ENCODE measurements around the gene BTBD7.

BTBD7 gene

GRCh38 chr14:93311082-93311481 is 21.8 kb downstream of the BTBD7 start:
- Histone ChIP-seq H3K36me3 (ENCODE audit: insufficient read depth, low read depth, low read length) (no peaks in the 10 kb centered on the region), H3K27ac (ENCODE audit: low read length) (no peak overlapping the region), H3K4me3 (ENCODE audit: low read length) (no peak overlapping the region), H3K9me3 (ENCODE audit: insufficient read depth, low read depth, low read length) (no peaks in the 10 kb centered on the region), H3K27me3 (ENCODE audit: insufficient read depth, low read length) (no peaks in the 10 kb centered on the region), H3K9ac (ENCODE audit: low read depth, low read length) (no peak overlapping the region), H3K4me1 (ENCODE audit: insufficient read depth, low read length) (no peaks in the 10 kb centered on the region)

- H3K27ac ChIP-seq (ENCODE audit: low read length): no peak overlapping the region
These were observed 23.3 kb downstream of the BTBD7 start for GRCh38 chr14:93309427-93309966.

GRCh38 chr14:93308686-93309345 is 24.0 kb downstream of the BTBD7 start:
- Histone ChIP-seq H3K4me3 (ENCODE audit: low read length) (no peak overlapping the region), H3K27me3 (ENCODE audit: insufficient read depth, low read length) (no peaks in the 10 kb centered on the region), H3K9ac (ENCODE audit: low read depth, low read length) (no peak overlapping the region), H3K4me1 (ENCODE audit: insufficient read depth, low read length) (no peaks in the 10 kb centered on the region; the same call in 1 of the 2 replicates), H3K27ac (ENCODE audit: low read length) (no peak overlapping the region), H3K9me3 (ENCODE audit: insufficient read depth, low read depth, low read length) (no peaks in the 10 kb centered on the region), H3K36me3 (ENCODE audit: insufficient read depth, low read depth, low read length) (no peaks in the 10 kb centered on the region)

More at GRCh38 chr14:93309427-93309966, 23.3 kb downstream of the BTBD7 start:
- Histone ChIP-seq H3K27me3 (ENCODE audit: insufficient read depth, low read length) (no peaks in the 10 kb centered on the region), H3K4me3 (ENCODE audit: low read length) (no peak overlapping the region), H3K9ac (ENCODE audit: low read depth, low read length) (no peak overlapping the region), H3K4me1 (ENCODE audit: insufficient read depth, low read length) (no peaks in the 10 kb centered on the region), H3K36me3 (ENCODE audit: insufficient read depth, low read depth, low read length) (no peaks in the 10 kb centered on the region), H3K9me3 (ENCODE audit: insufficient read depth, low read depth, low read length) (no peaks in the 10 kb centered on the region)

- Histone ChIP-seq H3K36me3 (ENCODE audit: insufficient read depth, low read depth, low read length) (no peaks in the 10 kb centered on the region), H3K4me3 (ENCODE audit: low read length) (no peak overlapping the region), H3K4me1 (ENCODE audit: insufficient read depth, low read length) (peaks cover 4% of the 10 kb centered on the region; the same call in 1 of the 2 replicates), H3K9me3 (ENCODE audit: insufficient read depth, low read depth, low read length) (no peaks in the 10 kb centered on the region), H3K9ac (ENCODE audit: low read depth, low read length) (no peak overlapping the region), H3K27me3 (ENCODE audit: insufficient read depth, low read length) (no peaks in the 10 kb centered on the region), H3K27ac (ENCODE audit: low read length) (no peak overlapping the region)
These were observed 26.0 kb downstream of the BTBD7 start for GRCh38 chr14:93306812-93307211.

GRCh38 chr14:93305725-93306418 is 27.0 kb downstream of the BTBD7 start:
- H3K4me1 ChIP-seq (ENCODE audit: insufficient read depth, low read length): peaks cover 4% of the 10 kb centered on the region; the same call in 1 of the 2 replicates
- no peaks in the 10 kb centered on the region for H3K9me3 ChIP-seq (ENCODE audit: insufficient read depth, low read depth, low read length)
- no peaks in the 10 kb centered on the region for H3K27me3 ChIP-seq (ENCODE audit: insufficient read depth, low read length)
- no peak overlapping the region for H3K27ac ChIP-seq (ENCODE audit: low read length)
- no peak overlapping the region for H3K4me3 ChIP-seq (ENCODE audit: low read length)
- H3K9ac ChIP-seq (ENCODE audit: low read depth, low read length): no peak overlapping the region
- H3K36me3 ChIP-seq (ENCODE audit: insufficient read depth, low read depth, low read length): no peaks in the 10 kb centered on the region

- Histone ChIP-seq H3K27me3 (ENCODE audit: insufficient read depth, low read length) (no peaks in the 10 kb centered on the region), H3K9me3 (ENCODE audit: insufficient read depth, low read depth, low read length) (no peaks in the 10 kb centered on the region), H3K4me1 (ENCODE audit: insufficient read depth, low read length) (peaks cover 6% of the 10 kb centered on the region), H3K9ac (ENCODE audit: low read depth, low read length) (no peak overlapping the region), H3K4me3 (ENCODE audit: low read length) (no peak overlapping the region), H3K27ac (ENCODE audit: low read length) (no peak overlapping the region), H3K36me3 (ENCODE audit: insufficient read depth, low read depth, low read length) (no peaks in the 10 kb centered on the region)
These were observed 28.1 kb downstream of the BTBD7 start for GRCh38 chr14:93304771-93305170.

GRCh38 chr14:93303659-93304058 is 29.2 kb downstream of the BTBD7 start:
- Histone ChIP-seq H3K9ac (ENCODE audit: low read depth, low read length) (no peak overlapping the region), H3K9me3 (ENCODE audit: insufficient read depth, low read depth, low read length) (no peaks in the 10 kb centered on the region), H3K4me3 (ENCODE audit: low read length) (no peak overlapping the region), H3K27me3 (ENCODE audit: insufficient read depth, low read length) (no peaks in the 10 kb centered on the region), H3K27ac (ENCODE audit: low read length) (peak overlapping the region; percentile 2), H3K4me1 (ENCODE audit: insufficient read depth, low read length) (peaks cover 8% of the 10 kb centered on the region), H3K36me3 (ENCODE audit: insufficient read depth, low read depth, low read length) (no peaks in the 10 kb centered on the region)

GRCh38 chr14:93302688-93303581 is 29.9 kb downstream of the BTBD7 start:
- Histone ChIP-seq H3K9me3 (ENCODE audit: insufficient read depth, low read depth, low read length) (no peaks in the 10 kb centered on the region), H3K4me3 (ENCODE audit: low read length) (no peak overlapping the region), H3K36me3 (ENCODE audit: insufficient read depth, low read depth, low read length) (no peaks in the 10 kb centered on the region), H3K4me1 (ENCODE audit: insufficient read depth, low read length) (peaks cover 8% of the 10 kb centered on the region), H3K27ac (ENCODE audit: low read length) (no peak overlapping the region), H3K27me3 (ENCODE audit: insufficient read depth, low read length) (no peaks in the 10 kb centered on the region), H3K9ac (ENCODE audit: low read depth, low read length) (no peak overlapping the region)

- H3K9ac ChIP-seq (ENCODE audit: low read depth, low read length): no peak overlapping the region
- no peaks in the 10 kb centered on the region for H3K9me3 ChIP-seq (ENCODE audit: insufficient read depth, low read depth, low read length)
- H3K4me1 ChIP-seq (ENCODE audit: insufficient read depth, low read length): peaks cover 8% of the 10 kb centered on the region
- H3K27me3 ChIP-seq (ENCODE audit: insufficient read depth, low read length): no peaks in the 10 kb centered on the region
- no peak overlapping the region for H3K4me3 ChIP-seq (ENCODE audit: low read length)
- H3K36me3 ChIP-seq (ENCODE audit: insufficient read depth, low read depth, low read length): no peaks in the 10 kb centered on the region
- H3K27ac ChIP-seq (ENCODE audit: low read length): no peak overlapping the region
These were observed 30.9 kb downstream of the BTBD7 start for GRCh38 chr14:93301821-93302447.

GRCh38 chr14:93299866-93300265 is 33.0 kb downstream of the BTBD7 start:
- H3K9ac ChIP-seq (ENCODE audit: low read depth, low read length): no peak overlapping the region
- no peak overlapping the region for H3K4me3 ChIP-seq (ENCODE audit: low read length)
- no peak overlapping the region for H3K27ac ChIP-seq (ENCODE audit: low read length)
- H3K27me3 ChIP-seq (ENCODE audit: insufficient read depth, low read length): no peaks in the 10 kb centered on the region
- H3K4me1 ChIP-seq (ENCODE audit: insufficient read depth, low read length): peaks cover 8% of the 10 kb centered on the region
- H3K36me3 ChIP-seq (ENCODE audit: insufficient read depth, low read depth, low read length): no peaks in the 10 kb centered on the region
- H3K9me3 ChIP-seq (ENCODE audit: insufficient read depth, low read depth, low read length): no peaks in the 10 kb centered on the region

GRCh38 chr14:93299416-93299815 is 33.4 kb downstream of the BTBD7 start:
- peaks cover 8% of the 10 kb centered on the region for H3K4me1 ChIP-seq (ENCODE audit: insufficient read depth, low read length)
- no peak overlapping the region for H3K9ac ChIP-seq (ENCODE audit: low read depth, low read length)
- H3K36me3 ChIP-seq (ENCODE audit: insufficient read depth, low read depth, low read length): peaks cover 2% of the 10 kb centered on the region; the same call in 1 of the 2 replicates
- H3K27ac ChIP-seq (ENCODE audit: low read length): no peak overlapping the region
- H3K27me3 ChIP-seq (ENCODE audit: insufficient read depth, low read length): no peaks in the 10 kb centered on the region
- H3K4me3 ChIP-seq (ENCODE audit: low read length): no peak overlapping the region
- H3K9me3 ChIP-seq (ENCODE audit: insufficient read depth, low read depth, low read length): no peaks in the 10 kb centered on the region

Measured in iPS-20b (cell line).